HS-5 (cell line): ENCODE measurements around the gene ZNF385B.

Experiments used
- DNase-seq: peaks from one replicate; pipeline ENCODE4 v3.0.0-alpha.2; 2012; ENCODE audit warnings: low read depth

Gene ZNF385B

GRCh38 chr2:179440642-179441251, 420.7 kb downstream of the ZNF385B start:
- no peak for DNase-seq

DNA sequence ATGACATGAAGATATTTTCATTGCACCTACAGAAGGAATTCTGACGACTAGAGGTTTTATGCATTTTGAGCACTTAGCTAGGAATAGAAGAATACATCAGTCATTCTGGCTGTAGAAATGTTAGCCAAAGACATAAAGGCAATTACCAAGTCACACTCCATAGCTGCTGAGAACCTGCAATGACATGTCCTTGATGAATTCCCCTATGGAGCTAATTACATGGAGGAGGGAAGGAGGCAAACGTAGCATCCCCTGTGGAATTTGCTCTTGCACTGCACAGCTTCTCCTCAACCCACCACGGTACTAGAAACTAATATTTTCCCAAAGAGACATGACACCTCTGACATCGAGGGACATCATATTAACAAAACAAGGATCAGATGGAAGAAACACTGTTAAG, 422.8 kb downstream of the ZNF385B start:
- DNase-seq: no peak

DNA sequence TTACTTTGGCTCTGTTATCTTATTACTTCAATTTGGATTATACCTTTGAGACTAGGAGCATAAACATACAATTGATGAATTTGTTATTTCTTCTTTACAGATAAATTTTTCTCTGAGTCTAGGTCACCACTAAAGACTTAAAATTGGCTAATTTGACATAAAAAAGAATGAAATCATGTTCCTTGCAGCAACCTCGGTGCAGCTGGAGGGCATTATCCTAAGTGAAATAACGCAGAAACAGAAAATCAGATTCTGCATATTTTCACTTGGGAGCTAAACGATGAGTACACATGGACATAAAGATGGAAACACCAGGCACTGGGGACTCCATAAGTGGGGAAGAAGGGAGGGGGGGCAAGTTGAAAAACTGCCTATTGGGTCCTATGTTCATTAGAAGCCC, 424.0 kb downstream of the ZNF385B start:
- DNase-seq: no peak

GRCh38 chr2:179435566-179435965, 425.8 kb downstream of the ZNF385B start:
- no peak for DNase-seq

DNA sequence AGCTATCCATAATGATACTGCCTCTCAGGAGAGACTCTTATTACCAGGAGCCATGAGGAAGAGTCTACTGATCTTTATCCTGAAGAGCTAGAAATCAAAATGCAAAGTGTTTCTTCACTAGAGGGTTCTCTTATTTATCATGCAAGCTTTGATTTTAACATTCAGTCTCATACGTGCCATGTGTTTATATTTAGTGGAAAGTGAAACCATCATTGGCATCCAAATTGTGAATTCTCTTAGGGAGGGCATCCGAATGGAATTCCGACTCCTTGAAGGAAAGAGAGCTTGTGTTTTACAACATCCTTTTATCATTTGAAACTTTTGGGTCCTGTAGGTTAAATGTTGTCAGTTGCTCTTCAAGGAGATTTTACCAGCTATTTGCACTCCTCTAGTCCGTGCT, 426.4 kb downstream of the ZNF385B start:
- DNase-seq: no peak

GRCh38 chr2:179434357-179434756, 427.1 kb downstream of the ZNF385B start:
- DNase-seq: no peak

DNA sequence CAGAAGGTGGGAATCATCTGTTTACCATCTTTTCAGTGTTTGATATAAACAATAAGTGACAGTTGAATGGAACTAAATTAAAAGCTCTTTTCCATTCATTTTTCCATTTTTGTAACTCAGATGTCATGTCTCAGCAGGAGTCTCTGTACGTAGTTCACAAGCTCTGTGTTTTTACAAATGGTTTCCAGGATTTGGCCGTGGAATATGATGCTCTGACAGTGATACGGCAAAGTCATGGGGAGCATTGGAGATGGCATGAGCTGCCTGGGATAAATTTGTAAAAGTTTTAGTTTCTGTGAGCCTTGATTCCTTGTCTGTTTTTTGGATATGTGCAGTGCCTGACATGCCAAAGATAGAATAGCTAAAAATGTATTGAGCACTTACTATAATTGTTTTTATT, 428.7 kb downstream of the ZNF385B start:
- DNase-seq: no peak

GRCh38 chr2:179429597-179429996, 431.8 kb downstream of the ZNF385B start:
- no peak for DNase-seq

- no peak for DNase-seq
These were observed 432.3 kb downstream of the ZNF385B start for GRCh38 chr2:179429060-179429471.

DNA sequence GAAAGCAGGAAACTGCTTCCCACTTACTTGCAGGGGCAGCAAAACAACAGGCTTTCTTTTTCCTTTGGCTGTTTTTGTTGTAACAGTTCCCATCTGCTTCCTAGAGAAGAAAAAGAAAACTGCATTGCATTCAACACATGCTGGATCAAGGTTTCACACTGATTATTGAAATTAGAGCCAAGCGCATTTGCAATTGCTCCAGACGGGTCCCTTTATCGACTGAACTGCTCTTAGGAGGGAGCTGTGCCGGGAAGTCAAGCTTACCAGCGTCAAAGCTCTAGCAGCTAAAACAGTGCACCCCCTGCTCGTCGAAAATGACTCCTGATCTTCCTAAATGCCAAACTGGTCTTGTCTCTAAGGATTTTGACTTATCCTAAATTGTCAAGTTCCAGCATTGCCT, 432.8 kb downstream of the ZNF385B start:
- DNase-seq: no peak

- no peak for DNase-seq
These were observed 434.3 kb downstream of the ZNF385B start for GRCh38 chr2:179427065-179427464.

DNA sequence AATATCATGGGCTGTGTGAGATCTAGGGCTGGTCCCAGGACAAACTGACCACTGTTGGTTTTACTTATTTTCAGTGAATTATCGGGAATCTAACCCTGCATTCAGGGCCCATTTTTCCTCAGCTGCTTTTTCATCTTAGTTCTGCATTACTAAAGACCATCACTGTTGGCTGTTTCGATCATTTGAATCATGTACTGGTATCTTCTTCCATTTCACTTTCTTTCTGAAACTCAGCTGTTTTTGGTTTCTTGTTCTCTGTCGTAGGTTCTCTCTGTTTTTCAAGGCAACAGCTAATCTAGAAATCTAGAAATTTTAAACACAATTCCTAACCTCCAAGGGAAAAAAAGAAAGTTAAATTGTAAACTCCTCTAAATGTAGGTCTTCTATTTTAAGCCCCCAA, 436.8 kb downstream of the ZNF385B start:
- DNase-seq: no peak

DNA sequence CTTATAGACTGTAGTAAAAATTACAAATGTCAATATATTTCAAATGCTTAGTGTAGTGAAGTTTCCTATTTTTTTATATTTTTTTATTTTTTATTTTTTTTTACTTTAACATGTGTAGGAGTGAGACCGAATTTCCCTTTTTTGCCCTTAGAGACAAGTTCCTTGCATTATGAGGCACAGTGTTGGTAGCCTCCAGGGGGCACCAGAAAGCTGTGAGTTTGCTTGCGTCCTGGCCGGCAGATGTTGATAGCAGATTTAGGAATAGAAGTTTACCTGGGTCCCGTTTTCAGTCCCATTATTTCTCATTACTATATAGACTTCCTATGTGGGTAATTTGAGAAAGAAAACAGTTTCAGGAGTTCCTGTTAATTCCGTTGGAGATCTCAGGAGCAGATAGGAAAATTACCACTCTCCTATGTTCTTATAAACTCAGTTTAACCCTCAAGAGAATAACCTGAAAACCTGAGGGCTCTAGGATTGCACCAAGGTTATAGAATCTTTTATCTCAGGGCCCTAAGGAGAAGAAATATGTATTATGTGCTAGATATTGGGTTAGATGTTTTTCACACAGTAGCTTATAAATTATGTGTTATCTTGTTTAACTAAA, 439.3 kb downstream of the ZNF385B start:
- DNase-seq: peak; percentile 35

DNA sequence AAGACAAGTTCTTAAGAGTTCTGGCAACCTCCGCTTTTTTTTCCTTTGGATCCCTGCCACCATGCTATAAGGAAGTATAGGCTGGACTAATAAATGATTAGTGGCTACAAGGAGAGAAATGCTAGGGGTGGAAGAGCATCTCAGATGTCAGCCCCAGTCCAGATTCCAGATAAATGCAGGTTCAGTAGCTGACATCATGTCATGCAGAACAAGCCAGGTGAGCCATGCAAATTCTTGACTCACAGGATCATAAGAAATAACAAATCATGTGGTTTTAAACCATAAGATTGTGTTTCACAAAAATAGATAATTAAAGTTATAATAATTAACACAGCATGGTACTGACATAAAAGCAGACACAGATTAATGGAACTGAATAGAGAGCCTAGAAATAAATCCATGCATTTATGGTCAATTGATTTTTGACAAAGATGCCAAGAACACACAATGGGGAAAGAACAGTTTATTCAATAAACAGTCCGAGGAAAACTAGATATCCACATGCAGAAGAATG, 443.9 kb downstream of the ZNF385B start:
- DNase-seq: no peak

DNA sequence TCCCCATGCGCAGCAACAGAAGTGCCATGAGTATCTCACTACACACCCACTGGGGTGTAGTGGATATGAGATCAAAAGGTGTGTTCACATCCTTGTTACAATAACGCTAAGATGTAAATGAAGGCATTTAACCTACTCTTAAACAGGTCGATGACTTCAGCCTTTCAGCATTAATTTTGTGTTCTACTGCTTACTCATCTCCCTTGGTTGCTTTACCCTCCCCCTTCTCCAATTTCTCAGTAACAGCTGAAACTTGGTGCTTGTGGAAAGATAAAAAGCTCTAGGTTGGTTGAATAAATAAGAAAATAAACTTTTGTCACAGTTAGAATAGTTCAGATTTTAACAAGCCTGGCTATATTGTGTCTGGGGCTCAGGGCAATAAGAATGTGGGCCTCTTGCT, 449.3 kb downstream of the ZNF385B start:
- no peak for DNase-seq

DNA sequence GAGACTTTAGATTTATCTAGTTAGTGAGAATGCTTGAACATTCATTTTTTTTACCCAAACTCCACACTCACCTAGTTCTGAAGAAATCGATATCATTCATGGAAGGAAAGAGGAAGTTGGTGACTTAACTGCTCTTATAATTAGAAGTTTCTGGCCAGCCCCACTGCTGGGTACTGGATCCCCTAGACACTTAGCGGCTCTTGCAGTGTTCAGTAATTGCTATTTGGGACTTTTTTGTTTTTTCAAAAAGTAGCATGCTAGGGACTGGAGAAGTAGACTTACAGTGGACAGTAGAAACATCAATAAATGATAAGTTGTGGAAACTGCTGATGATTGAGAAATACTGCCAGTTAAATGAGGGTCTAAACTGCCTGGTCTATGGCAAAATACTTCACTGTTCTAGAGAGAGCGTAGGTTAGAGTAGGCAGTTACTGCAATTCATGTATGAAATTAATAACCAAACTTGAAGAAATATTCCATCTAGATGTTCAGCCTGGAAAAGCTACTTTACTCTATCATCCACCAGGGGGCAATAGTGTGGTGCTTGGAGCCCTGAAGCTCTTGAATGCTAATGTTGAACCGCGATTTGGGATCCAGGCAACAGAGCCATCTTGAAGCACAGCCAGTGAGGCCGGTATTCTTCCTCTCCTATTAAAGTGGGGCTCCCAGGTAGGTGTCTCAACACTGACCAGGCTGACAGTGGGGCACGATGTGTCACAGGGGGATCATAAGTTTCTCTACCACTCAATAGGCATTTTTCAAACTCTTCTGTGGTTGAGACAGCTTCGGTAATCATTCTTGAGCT, 450.7 kb downstream of the ZNF385B start:
- peak; percentile 32 for DNase-seq

DNA sequence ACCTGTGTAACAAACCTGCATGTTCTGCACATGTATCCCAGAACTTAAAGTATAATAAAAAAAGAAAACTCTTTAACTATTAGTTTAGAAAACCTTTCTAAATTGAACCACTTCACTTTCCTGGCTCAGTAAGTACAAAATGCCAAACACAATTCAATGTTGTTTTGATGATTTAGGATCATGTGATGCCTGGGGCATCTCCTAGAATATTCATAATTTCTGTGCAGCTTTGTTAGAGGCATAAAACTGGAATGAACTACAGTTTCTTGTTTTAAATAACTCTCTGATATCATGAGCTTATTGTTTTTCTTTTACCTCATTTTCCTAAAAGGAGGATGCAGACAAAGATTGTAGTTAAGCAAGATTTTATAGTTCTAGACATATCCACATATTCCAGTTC, 457.8 kb downstream of the ZNF385B start:
- no peak for DNase-seq

DNA sequence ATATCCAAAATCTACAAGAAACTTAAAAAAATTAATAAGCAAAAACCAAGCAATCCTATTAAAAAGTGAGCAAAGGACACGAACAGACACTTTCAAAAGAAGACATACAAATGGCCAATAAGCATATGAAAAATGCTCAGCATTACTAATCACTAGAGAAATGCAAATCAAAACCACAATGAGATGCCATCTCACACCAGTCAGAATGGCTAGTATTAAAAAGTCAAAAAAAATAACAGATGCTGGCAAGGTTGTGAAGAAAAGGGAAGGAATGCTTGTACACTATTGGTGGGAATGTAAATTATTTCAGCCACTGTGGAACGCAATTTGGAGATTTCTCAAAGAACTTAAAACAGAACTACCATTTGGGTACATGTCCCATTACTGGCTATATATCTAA, 467.9 kb downstream of the ZNF385B start:
- DNase-seq: no peak
